Lung (tissue), 12 donors: ENCODE data around the gene ZSWIM3. TPM values are rescaled to one million over a fixed set of nuclear protein-coding genes. Genes with fewer than 3 reads are reported as not detected.

Experiments used
- ATAC-seq: fragments of 200-7000 bp; cut with Tn5 transposase; one replicate; pipeline ENCODE4 v1.9.1; 2020; ENCODE audit warnings: moderate number of reproducible peaks; ENCODE audit not compliant: insufficient read depth, low FRiP score
- DNase-seq, 3 donors: peaks; one replicate each; pipeline ENCODE4 v3.0.0-alpha.2; 2013 to 2017
- H3K27ac ChIP-seq, 2 donors: one replicate each; pipeline ENCODE4 v1.5.1; 2013; ENCODE audit warnings: mild to moderate bottlenecking in 2 of 2, moderate library complexity in 2 of 2, control low read depth in 1 of 2, inconsistent platforms in 1 of 2, low read depth in 1 of 2, low read length in 1 of 2
- H3K27me3 ChIP-seq, 3 donors: one replicate each; pipeline ENCODE4 v1.5.1; 2013; ENCODE audit warnings: low read length in 2 of 3; ENCODE audit not compliant: control insufficient read depth in 3 of 3, insufficient read depth in 3 of 3
- H3K36me3 ChIP-seq, 4 donors: one replicate each; pipeline ENCODE4 v1.5.1; 2013; ENCODE audit warnings: low read length in 4 of 4, mild to moderate bottlenecking in 1 of 4, moderate library complexity in 1 of 4; ENCODE audit not compliant: control insufficient read depth in 4 of 4, insufficient read depth in 4 of 4
- H3K4me1 ChIP-seq, 5 donors: one replicate each; pipeline ENCODE4 v1.5.1; 2013; ENCODE audit warnings: low read length in 5 of 5, mild to moderate bottlenecking in 2 of 5, moderate library complexity in 1 of 5; ENCODE audit not compliant: control insufficient read depth in 5 of 5, insufficient read depth in 5 of 5
- H3K4me3 ChIP-seq: one replicate; pipeline ENCODE4 v1.5.1; 2013; ENCODE audit warnings: mild to moderate bottlenecking, control low read depth, moderate library complexity
- H3K9ac ChIP-seq, 2 donors: one replicate each; pipeline ENCODE4 v1.5.1; 2013; ENCODE audit warnings: low read length in 2 of 2, control low read depth in 1 of 2; ENCODE audit not compliant: insufficient read depth in 1 of 2
- H3K9me3 ChIP-seq, 4 donors: one replicate each; pipeline ENCODE4 v1.5.1; 2013; ENCODE audit warnings: low read length in 3 of 4, mild to moderate bottlenecking in 1 of 4, moderate library complexity in 1 of 4; ENCODE audit not compliant: control insufficient read depth in 4 of 4, insufficient read depth in 3 of 4
- WGBS, 2 donors: extraction: QIAGEN DNeasy Blood & Tissue Kit; methylation state at CpG; one replicate each; pipeline ENCODE4 v1.1.7; 2013; 5-methylcytosine and 5-hydroxymethylcytosine counted together
- polyA plus RNA-seq, 2 donors: library from polyadenylated mRNA; stranded (reverse); fragments of 200-250 nt; gene quantifications; one replicate each; pipeline ENCODE4 v1.2.1, GENCODE V29; 2013
- total RNA-seq, 2 donors: library from RNA; depleted of rRNA in 1 of 2; stranded (reverse); fragments of >200 nt in 1 of 2; gene quantifications; one replicate each; pipeline ENCODE4 v1.2.1, GENCODE V29; 2014 to 2021
- TF ChIP-seq, protein P1 (sequence below): IDR thresholded peaks from 2 replicates; pipeline ENCODE4 v1.5.1; 2012; ENCODE audit warnings: mild to moderate bottlenecking; ENCODE audit errors: control extremely low read depth, extremely low read depth
- donor health status: control.
- donor health status: control.
- donor health status: Bipolar disorder and iron deficiency.
- donor health status: healthy.
- donor health status: DM: yes; HTN: yes; CAD: no.

The ZSWIM3 gene
- total and polyA plus RNA-seq, 4 donors = 1.7 to 5.2 (median 3.4) TPM

DNA sequence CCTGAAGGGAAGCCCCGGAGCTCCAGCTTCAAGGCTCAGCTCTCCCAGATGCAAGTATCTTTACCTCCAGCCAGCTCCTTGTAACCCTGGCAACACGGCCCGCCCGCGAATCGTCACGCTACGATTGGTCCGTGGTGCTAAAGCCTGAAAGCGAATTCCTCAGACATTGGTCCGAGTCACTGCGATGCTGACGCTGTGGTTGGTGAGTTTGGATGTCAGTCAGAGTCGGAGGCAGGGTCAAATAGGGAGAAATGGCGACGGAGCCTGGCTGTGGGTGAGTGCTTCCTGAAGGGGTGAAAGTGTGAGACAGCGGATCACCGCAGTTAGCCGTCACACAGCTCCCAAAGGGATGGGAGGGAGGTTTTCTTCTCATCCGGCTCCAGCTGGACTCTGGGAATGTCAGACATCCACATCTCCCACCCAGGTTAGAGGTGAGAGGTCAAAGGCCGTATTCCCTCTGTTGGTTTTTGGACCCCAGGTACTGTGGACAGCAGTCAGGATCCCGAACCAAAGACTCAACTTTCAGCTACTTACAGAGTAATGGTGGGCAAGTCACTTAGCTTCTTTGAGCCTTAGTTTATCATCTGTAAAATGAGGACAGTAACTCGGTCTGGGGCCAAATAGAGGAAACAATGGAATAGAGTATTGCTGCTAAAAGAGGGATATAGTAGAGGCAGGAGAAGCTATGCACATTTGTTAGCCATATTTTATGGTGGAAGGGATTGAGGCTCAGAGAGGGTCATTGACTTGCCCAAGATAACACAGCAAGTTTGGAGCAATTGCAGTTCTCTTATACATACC is 23.8 kb downstream of the ZSWIM3 start, which contains the start of gene ZSWIM1:
ZSWIM1 (plus strand) TSS at position 240 of the 801 bp plus-strand sequence. CDS start 1,366 bp downstream, outside the sequence.
- ATAC-seq (peak; percentile 93), DNase-seq (peak; percentile 99 to 100 (median 100))
- Histone ChIP-seq H3K4me1 (peaks cover 0 to 6% (median 0%) of the 10 kb centered on the region in 5 donors), H3K4me3 (peak within 1 kb of the TSS; percentile 70), H3K9ac (peak within 1 kb of the TSS; percentile 64 to 99), H3K9me3 (no peaks in the 10 kb centered on the region), H3K27ac (peak within 1 kb of the TSS; percentile 47 to 90), H3K36me3 (peaks cover 16 to 25% (median 23%) of the 10 kb centered on the region in 4 donors), H3K27me3 (no peaks in the 10 kb centered on the region)
- 1% methylated on average over 23 of the region's 23 CpGs for WGBS, 2 donors
- TF ChIP-seq, protein P1, sequence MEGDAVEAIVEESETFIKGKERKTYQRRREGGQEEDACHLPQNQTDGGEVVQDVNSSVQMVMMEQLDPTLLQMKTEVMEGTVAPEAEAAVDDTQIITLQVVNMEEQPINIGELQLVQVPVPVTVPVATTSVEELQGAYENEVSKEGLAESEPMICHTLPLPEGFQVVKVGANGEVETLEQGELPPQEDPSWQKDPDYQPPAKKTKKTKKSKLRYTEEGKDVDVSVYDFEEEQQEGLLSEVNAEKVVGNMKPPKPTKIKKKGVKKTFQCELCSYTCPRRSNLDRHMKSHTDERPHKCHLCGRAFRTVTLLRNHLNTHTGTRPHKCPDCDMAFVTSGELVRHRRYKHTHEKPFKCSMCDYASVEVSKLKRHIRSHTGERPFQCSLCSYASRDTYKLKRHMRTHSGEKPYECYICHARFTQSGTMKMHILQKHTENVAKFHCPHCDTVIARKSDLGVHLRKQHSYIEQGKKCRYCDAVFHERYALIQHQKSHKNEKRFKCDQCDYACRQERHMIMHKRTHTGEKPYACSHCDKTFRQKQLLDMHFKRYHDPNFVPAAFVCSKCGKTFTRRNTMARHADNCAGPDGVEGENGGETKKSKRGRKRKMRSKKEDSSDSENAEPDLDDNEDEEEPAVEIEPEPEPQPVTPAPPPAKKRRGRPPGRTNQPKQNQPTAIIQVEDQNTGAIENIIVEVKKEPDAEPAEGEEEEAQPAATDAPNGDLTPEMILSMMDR = no peak

DNA sequence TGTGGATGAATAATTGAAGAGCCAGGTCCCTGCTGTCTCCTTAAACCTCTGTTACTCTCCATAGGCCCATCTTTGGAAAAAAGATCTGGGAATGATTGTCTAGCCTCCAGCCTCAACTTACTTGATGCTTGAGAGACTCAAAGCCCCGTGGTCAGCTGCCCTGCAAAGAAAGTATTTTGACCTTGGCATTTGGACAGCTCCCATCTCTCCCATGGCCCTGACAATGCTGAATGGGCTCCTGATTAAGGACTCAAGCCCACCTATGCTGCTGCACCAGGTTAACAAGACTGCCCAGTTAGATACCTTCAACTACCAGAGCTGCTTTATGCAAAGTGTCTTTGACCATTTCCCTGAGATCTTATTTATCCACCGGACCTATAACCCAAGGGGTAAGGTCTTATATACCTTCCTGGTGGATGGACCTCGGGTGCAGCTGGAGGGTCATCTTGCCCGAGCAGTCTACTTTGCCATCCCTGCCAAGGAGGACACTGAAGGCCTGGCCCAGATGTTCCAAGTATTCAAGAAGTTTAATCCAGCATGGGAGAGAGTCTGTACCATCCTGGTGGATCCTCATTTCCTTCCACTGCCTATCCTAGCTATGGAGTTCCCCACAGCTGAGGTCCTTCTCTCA is 25.2 kb downstream of the ZSWIM3 start:
- TF ChIP-seq, protein P1 = no peak
- 88 to 91% methylated on average over 4 of the region's 4 CpGs for WGBS, 2 donors
- Histone ChIP-seq H3K4me3 (no peak overlapping the region), H3K9ac (no peak overlapping the region), H3K27me3 (no peaks in the 10 kb centered on the region), H3K27ac (no peak overlapping the region), H3K9me3 (no peaks in the 10 kb centered on the region), H3K36me3 (peaks cover 16 to 30% (median 16%) of the 10 kb centered on the region in 4 donors), H3K4me1 (peaks cover 0 to 6% (median 0%) of the 10 kb centered on the region in 5 donors)
- ATAC-seq (no peak), DNase-seq (no peak)

- 86 to 91% methylated on average over 9 of the region's 9 CpGs for WGBS, 2 donors
- no peaks in the 10 kb centered on the region for H3K27me3 ChIP-seq
- no peak overlapping the region for H3K27ac ChIP-seq
- peaks cover 12 to 25% (median 14%) of the 10 kb centered on the region in 4 donors for H3K36me3 ChIP-seq
- no peak overlapping the region for H3K9ac ChIP-seq
- TF ChIP-seq, protein P1 = no peak
- DNase-seq = no peak
- no peak overlapping the region for H3K4me3 ChIP-seq
- ATAC-seq = no peak
- H3K9me3 ChIP-seq = no peaks in the 10 kb centered on the region
- H3K4me1 ChIP-seq = peaks cover 0 to 6% (median 0%) of the 10 kb centered on the region in 5 donors
Observed at GRCh38 chr20:45883100-45883469, 25.7 kb downstream of the ZSWIM3 start.
